Activated CD4-positive, alpha-beta memory T cell treated with anti-CD3 and anti-CD28 coated beads, Interleukin-2, amount 10 ng/mL, durations not matched to agents 7 days and 5 days (primary cell): ENCODE data around the gene FAM47C. TPM values are rescaled to one million over a fixed set of nuclear protein-coding genes. Genes with fewer than 3 reads are reported as not detected.
"Not testable (repeated sequence)": the region's sequence is repeated elsewhere in the genome, so short reads cannot be mapped to it uniquely, and the experiment has no call there.

Experiments used
- CTCF ChIA-PET: fragments of 350-600 bp; sonication (Branson Sonifier 250); formaldehyde crosslinking; loops from one replicate; lab custom pipeline; 2021; ENCODE audit warnings: antibody characterized with exemption, inconsistent platforms; lab: Charles Lee
- POLR2A ChIA-PET: fragments of 350-600 bp; sonication (Branson Sonifier 250); formaldehyde crosslinking; loops from one replicate; lab custom pipeline; 2021; ENCODE audit warnings: antibody characterized with exemption; lab: Charles Lee
- DNase-seq: peaks from one replicate; pipeline ENCODE4 v3.0.0-alpha.2; 2020
- H3K27ac Mint-ChIP-seq: one replicate; pipeline ENCODE4 v1.8.0; 2021; ENCODE audit warnings: mild to moderate bottlenecking, mixed read lengths
- H3K27me3 Mint-ChIP-seq: one replicate; pipeline ENCODE4 v1.8.0; 2021; ENCODE audit warnings: mixed read lengths
- H3K36me3 Mint-ChIP-seq: one replicate; pipeline ENCODE4 v1.8.0; 2021; ENCODE audit warnings: low read depth, mixed read lengths
- H3K4me1 Mint-ChIP-seq: one replicate; pipeline ENCODE4 v1.8.0; 2021; ENCODE audit warnings: mixed read lengths
- H3K4me3 Mint-ChIP-seq: one replicate; pipeline ENCODE4 v1.8.0; 2021; ENCODE audit warnings: mild to moderate bottlenecking, mixed read lengths
- H3K9me3 Mint-ChIP-seq: one replicate; pipeline ENCODE4 v1.8.0; 2021; ENCODE audit warnings: mixed read lengths
- total RNA-seq, 2 experiments: library from RNA; stranded (reverse); gene quantifications; one replicate each; pipeline ENCODE4 v1.2.3, GENCODE V29; 2021

FAM47C gene
- not detected for total RNA-seq

GRCh38 chrX:37008182-37008581, at the start of gene FAM47C:
TSS of gene FAM47C (plus strand) at chrX:37008366. CDS start at chrX:37008411, 45 bp downstream.
- H3K36me3 Mint-ChIP-seq, H3K4me3 Mint-ChIP-seq, CTCF ChIA-PET, POLR2A ChIA-PET, H3K4me1 Mint-ChIP-seq, H3K27ac Mint-ChIP-seq, H3K9me3 Mint-ChIP-seq, DNase-seq, H3K27me3 Mint-ChIP-seq: not testable (repeated sequence)

- no peak overlapping the region for H3K27ac Mint-ChIP-seq
- H3K4me1 Mint-ChIP-seq = no peaks in the 10 kb centered on the region
- H3K27me3 Mint-ChIP-seq = peaks cover 12% of the 10 kb centered on the region
- no peaks in the 10 kb centered on the region for H3K36me3 Mint-ChIP-seq
- ChIA-PET CTCF (no interaction called here), POLR2A (no interaction called here)
- no peak overlapping the region for H3K4me3 Mint-ChIP-seq
- H3K9me3 Mint-ChIP-seq = no peaks in the 10 kb centered on the region
- DNase-seq = no peak
Measured at GRCh38 chrX:36961590-36961989, 46.6 kb upstream of the FAM47C start.

GRCh38 chrX:36963069-36963808, 44.9 kb upstream of the FAM47C start:
- ChIA-PET POLR2A (no interaction called here), CTCF (no interaction called here)
- H3K36me3 Mint-ChIP-seq = no peaks in the 10 kb centered on the region
- H3K4me1 Mint-ChIP-seq = no peaks in the 10 kb centered on the region
- no peak for DNase-seq
- H3K27ac Mint-ChIP-seq = no peak overlapping the region
- no peaks in the 10 kb centered on the region for H3K9me3 Mint-ChIP-seq
- no peak overlapping the region for H3K4me3 Mint-ChIP-seq
- peaks cover 5% of the 10 kb centered on the region for H3K27me3 Mint-ChIP-seq

GRCh38 chrX:36963852-36964251, 44.3 kb upstream of the FAM47C start:
- Mint-ChIP-seq H3K4me1 (no peaks in the 10 kb centered on the region), H3K4me3 (no peak overlapping the region), H3K36me3 (no peaks in the 10 kb centered on the region), H3K27me3 (no peaks in the 10 kb centered on the region), H3K27ac (no peak overlapping the region), H3K9me3 (no peaks in the 10 kb centered on the region)
- ChIA-PET CTCF (no interaction called here), POLR2A (no interaction called here)
- DNase-seq = no peak

- Mint-ChIP-seq H3K27ac (no peak overlapping the region), H3K36me3 (no peaks in the 10 kb centered on the region), H3K9me3 (no peaks in the 10 kb centered on the region), H3K4me3 (no peak overlapping the region), H3K27me3 (no peaks in the 10 kb centered on the region), H3K4me1 (no peaks in the 10 kb centered on the region)
- DNase-seq = no peak
- ChIA-PET POLR2A (no interaction called here), CTCF (no interaction called here)
Measured at GRCh38 chrX:36973575-36973974, 34.6 kb upstream of the FAM47C start.

GRCh38 chrX:36974911-36975310, 33.3 kb upstream of the FAM47C start:
- ChIA-PET CTCF (no interaction called here), POLR2A (no interaction called here)
- Mint-ChIP-seq H3K36me3 (no peaks in the 10 kb centered on the region), H3K27ac (no peak overlapping the region), H3K9me3 (no peaks in the 10 kb centered on the region), H3K4me1 (no peaks in the 10 kb centered on the region), H3K4me3 (no peak overlapping the region), H3K27me3 (no peaks in the 10 kb centered on the region)
- no peak for DNase-seq

GRCh38 chrX:36978886-36979285, 29.3 kb upstream of the FAM47C start:
- Mint-ChIP-seq H3K27me3 (no peaks in the 10 kb centered on the region), H3K36me3 (no peaks in the 10 kb centered on the region), H3K27ac (no peak overlapping the region), H3K4me3 (no peak overlapping the region), H3K9me3 (no peaks in the 10 kb centered on the region), H3K4me1 (no peaks in the 10 kb centered on the region)
- POLR2A ChIA-PET = no interaction called here
- no peak for DNase-seq
- CTCF ChIA-PET = no interaction called here

GRCh38 chrX:36983831-36984230, 24.3 kb upstream of the FAM47C start:
- H3K4me1 Mint-ChIP-seq = no peaks in the 10 kb centered on the region
- H3K27me3 Mint-ChIP-seq = peaks cover 5% of the 10 kb centered on the region

GRCh38 chrX:36985416-36986209, 22.6 kb upstream of the FAM47C start:
- H3K36me3 Mint-ChIP-seq, H3K27ac Mint-ChIP-seq, H3K4me1 Mint-ChIP-seq, DNase-seq, CTCF ChIA-PET, POLR2A ChIA-PET, H3K27me3 Mint-ChIP-seq, H3K9me3 Mint-ChIP-seq: not testable (repeated sequence)
- H3K4me3 Mint-ChIP-seq = peak overlapping the region; percentile 32

More at GRCh38 chrX:36983831-36984230, 24.3 kb upstream of the FAM47C start:
- H3K4me3 Mint-ChIP-seq = no peak overlapping the region
- ChIA-PET CTCF (no interaction called here), POLR2A (no interaction called here)
- no peaks in the 10 kb centered on the region for H3K9me3 Mint-ChIP-seq
- no peak overlapping the region for H3K27ac Mint-ChIP-seq
- DNase-seq = no peak
- no peaks in the 10 kb centered on the region for H3K36me3 Mint-ChIP-seq

GRCh38 chrX:36986231-36986630, 21.9 kb upstream of the FAM47C start:
- Mint-ChIP-seq H3K27me3 (peaks cover 5% of the 10 kb centered on the region), H3K4me1 (no peaks in the 10 kb centered on the region), H3K27ac (no peak overlapping the region), H3K9me3 (no peaks in the 10 kb centered on the region), H3K36me3 (no peaks in the 10 kb centered on the region), H3K4me3 (no peak overlapping the region)
- no peak for DNase-seq
- POLR2A ChIA-PET = no interaction called here
- CTCF ChIA-PET = no interaction called here

GRCh38 chrX:36987212-36987611, 21.0 kb upstream of the FAM47C start:
- H3K36me3 Mint-ChIP-seq, H3K27ac Mint-ChIP-seq, DNase-seq, CTCF ChIA-PET, H3K4me1 Mint-ChIP-seq, POLR2A ChIA-PET, H3K9me3 Mint-ChIP-seq, H3K4me3 Mint-ChIP-seq, H3K27me3 Mint-ChIP-seq: not testable (repeated sequence)

- DNase-seq = no peak
- CTCF ChIA-PET = no interaction called here
- Mint-ChIP-seq H3K4me1 (no peaks in the 10 kb centered on the region), H3K4me3 (no peak overlapping the region), H3K27ac (no peak overlapping the region), H3K27me3 (no peaks in the 10 kb centered on the region), H3K36me3 (no peaks in the 10 kb centered on the region), H3K9me3 (no peaks in the 10 kb centered on the region)
- POLR2A ChIA-PET = no interaction called here
Measured at GRCh38 chrX:37000140-37000539, 8.0 kb upstream of the FAM47C start.

- H3K4me1 Mint-ChIP-seq = no peaks in the 10 kb centered on the region
- H3K36me3 Mint-ChIP-seq = no peaks in the 10 kb centered on the region
- ChIA-PET CTCF (no interaction called here), POLR2A (no interaction called here)
- H3K9me3 Mint-ChIP-seq = no peaks in the 10 kb centered on the region
- no peak for DNase-seq
- H3K27me3 Mint-ChIP-seq = no peaks in the 10 kb centered on the region
- no peak overlapping the region for H3K27ac Mint-ChIP-seq
- H3K4me3 Mint-ChIP-seq = no peak overlapping the region
Measured at GRCh38 chrX:37010496-37010895, 2.3 kb downstream of the FAM47C start.

- DNase-seq, H3K4me3 Mint-ChIP-seq, H3K36me3 Mint-ChIP-seq, H3K9me3 Mint-ChIP-seq, POLR2A ChIA-PET, H3K27ac Mint-ChIP-seq, H3K27me3 Mint-ChIP-seq, H3K4me1 Mint-ChIP-seq, CTCF ChIA-PET: not testable (repeated sequence)
Measured at GRCh38 chrX:37034260-37034659, 26.1 kb downstream of the FAM47C start.
